NCI-H524 (cell line): ENCODE measurements around the gene CPSF4L.

Source experiments
- DNase-seq, 2 experiments: peaks; one replicate each; lab custom pipeline; 2025; lab: John Stamatoyannopoulos, UW

Gene CPSF4L

DNA sequence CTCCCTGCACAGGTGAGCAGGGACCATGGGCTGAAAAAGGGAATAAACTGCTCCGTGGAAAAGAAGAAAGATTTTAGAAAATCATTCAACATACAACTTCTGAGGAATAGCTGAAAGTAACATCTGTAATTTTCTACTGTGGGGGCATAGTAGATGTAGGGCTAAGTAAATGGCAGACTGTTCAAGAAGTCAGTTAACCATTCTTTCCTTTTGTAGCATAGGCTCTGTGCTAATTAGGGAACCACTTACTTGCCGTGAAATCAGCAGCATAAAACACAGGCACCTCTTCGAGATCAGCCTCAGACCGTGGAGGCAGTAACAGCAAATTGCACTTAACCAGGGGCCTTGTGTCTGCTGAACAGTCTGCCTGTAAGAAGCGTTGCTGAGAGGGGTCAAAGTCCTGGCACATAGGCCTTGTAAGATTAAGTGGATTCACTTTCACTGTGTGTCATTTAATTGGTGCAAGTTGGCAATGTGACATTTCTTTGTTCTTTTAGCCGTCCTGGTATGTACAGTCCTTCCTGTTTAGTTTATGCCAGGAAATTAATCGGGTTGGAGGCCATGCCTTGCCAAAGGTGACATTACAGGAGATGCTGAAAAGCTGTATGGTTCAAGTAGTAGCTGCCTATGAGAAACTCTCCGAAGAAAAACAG, 58.4 kb downstream of the CPSF4L start:
- DNase-seq = no peak

DNA sequence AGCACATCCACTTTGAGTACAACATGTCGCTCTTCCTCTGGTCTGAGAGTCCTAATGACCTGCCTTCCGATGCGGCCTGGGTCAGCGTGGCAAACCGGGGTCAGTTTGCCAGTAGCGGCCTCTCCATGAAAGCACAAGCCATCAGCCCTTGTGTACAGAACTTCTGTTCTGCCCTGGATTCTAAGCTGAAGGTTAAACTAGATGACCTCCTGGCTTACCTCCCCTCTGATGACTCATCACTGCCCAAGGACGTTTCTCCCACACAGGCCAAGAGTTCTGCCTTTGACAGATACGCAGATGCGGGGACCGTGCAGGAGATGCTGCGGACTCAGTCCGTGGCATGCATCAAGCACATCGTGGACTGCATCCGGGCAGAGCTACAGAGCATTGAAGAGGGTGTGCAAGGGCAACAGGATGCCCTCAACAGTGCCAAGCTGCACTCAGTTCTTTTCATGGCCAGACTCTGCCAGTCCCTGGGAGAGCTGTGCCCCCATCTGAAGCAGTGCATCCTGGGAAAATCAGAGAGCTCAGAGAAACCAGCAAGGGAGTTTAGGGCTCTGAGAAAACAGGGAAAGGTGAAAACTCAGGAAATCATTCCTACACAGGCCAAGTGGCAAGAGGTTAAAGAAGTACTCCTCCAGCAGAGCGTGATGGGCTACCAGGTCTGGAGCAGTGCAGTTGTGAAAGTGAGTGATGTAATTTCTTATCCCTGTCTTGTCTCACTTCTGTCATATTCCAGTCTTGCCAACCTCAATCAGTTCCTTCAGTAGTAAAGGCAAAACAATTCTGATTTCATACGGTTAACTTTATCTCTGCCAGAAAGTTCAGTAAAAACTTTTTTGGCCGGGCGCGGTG, 60.2 kb downstream of the CPSF4L start:
- no peak for DNase-seq

DNA sequence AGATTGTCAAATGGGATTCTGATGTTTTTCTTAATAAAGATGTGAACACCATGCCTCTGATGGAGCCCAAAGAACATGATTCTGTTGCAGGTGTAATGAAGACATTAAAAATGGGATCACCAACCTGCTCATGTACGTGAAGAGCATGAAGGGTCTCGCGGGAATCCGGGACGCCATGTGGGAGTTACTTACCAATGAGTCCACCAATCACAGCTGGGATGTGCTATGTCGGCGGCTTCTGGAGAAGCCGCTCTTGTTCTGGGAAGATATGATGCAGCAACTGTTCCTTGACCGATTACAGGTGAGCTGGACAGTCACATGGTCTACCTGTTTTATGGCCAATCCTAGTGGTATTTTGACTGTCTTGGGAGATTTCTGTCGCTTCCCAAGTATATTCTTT, 61.2 kb downstream of the CPSF4L start:
- DNase-seq = no peak

DNA sequence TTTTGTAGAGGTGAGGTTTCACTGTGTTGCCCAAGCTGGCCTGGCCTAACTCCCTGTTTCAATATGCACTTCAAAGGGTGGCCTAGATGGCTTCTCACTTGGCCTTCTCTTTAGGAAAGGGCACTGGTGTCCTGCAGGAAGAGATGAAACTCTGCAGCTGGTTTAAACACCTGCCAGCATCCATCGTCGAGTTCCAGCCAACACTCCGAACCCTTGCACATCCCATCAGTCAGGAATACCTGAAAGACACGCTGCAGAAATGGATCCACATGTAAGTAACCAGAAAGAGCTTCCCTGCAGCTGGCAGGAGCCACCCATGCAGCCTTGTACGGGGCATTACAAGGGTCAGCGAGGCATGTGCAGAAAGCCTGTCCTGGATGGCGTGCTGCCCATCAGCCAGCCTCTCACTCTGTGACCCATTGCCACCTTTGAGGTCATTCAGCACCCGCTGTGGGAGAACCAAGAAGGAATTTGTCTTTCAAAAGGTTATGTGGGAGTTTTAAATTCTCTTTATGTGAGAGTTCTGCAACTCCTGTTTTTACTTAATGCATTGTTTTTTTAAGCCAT, 61.8 kb downstream of the CPSF4L start:
- no peak for DNase-seq

GRCh38 chr17:73198930-73199260, 62.8 kb downstream of the CPSF4L start:
- DNase-seq = no peak
